Activated effector memory CD4-positive, alpha-beta T cell treated with Interleukin-2 at 50 U/mL for 16 hours (primary cell): Measurements from ENCODE around the gene AQP5.
"Not testable (repeated sequence)": the region's sequence is repeated elsewhere in the genome, so short reads cannot be mapped to it uniquely, and the experiment has no call there.

Experiments used
- DNase-seq: peaks from one replicate; pipeline ENCODE4 v3.0.0-alpha.2; 2020

AQP5 gene

DNA sequence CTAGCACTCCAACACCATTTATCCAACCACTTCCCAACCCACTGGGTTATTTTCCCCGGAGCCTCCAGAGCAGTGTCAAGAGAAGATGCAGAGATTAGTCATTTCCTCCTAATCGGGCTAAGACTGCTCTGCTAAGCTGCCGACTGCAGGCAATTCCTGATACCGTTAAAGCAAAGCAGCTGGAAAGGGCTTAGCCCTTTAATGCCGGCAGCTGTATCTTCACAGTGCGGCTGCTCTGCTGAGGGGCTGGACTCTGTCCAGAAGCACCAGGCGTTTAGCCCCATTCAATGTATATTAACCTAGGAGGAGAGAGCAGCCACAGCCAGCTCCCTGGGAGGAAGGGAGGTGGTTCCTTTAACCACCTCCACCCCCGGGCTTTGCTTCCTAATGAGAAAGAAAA is 22.2 kb downstream of the AQP5 start:
- DNase-seq: no peak

DNA sequence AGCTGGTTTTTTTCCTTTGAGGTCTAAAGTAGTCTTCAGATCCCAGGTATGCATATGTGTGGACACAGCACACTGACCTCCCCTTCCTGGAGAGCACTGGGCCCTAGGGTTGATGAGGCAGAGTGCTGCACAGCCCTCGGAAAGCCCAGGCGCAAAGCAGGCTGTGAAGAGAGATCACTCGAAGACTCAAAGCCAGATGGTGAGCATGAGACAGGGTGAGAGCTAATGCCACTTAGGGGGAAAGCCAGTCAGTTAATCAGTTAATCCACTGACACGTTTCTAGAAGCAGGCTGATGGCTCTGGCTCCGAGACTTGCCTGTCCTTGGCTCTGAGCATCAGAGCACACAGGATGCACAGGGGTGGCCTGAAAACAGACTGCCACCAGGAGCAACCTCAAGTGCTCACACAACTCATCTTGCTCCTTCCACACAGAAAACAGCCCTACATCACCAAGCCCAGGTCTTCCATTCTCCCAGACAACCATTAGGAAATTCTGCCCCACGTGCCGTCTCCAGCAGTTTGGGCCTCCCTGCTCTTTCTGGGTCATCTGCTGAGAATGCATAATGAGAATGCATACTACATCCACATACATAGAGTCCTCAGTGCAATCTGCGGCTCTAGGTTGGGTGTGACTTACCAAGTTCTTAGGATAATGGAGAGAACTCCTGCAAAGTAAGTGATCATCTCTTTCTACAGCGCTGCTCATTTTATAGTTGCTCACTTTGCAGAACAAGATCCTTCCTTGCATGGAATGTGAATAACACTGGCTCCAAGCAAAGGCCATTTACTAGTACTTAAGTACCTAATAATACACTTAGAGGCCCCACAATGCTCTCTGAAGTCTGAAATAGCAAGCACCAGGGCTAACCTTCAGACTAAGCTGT is 23.0 kb downstream of the AQP5 start:
- no peak for DNase-seq

DNA sequence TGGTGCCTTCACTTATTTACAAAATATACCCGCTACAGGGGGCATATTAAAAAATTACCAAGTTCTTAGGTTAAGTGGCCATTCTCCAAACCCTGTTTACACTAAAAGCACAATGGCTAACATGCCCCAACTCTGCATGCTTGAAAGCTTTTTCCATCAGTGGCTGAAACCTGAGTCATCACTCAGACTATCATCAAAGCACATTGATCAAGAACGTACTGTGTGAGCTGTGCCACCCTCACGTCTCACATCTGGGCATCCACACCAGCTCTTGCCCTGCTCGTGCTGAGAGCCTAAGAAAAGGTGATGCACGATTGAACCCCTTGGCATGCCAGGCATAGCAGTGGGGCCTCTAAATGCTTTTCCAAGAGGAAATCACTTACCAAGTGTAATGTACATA is 24.3 kb downstream of the AQP5 start:
- no peak for DNase-seq

DNA sequence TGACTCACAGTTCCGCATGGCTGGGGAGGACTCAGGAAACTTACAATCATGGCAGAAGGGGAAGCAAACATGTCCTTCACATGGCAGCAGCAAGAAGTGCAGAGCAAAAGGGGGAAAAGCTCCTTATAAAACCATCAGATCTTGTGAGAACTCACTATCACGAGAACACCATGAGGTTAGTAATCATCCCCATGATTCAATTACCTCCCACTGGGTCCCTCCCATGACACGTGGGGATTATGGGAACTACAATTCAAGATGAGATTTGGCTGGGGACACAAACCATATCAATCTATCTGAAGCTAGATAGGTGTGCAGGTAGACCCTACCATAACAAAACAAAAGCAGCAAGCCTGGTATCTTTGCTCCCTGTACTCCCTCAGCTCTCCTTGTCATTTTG is 24.8 kb downstream of the AQP5 start:
- DNase-seq: not testable (repeated sequence)

DNA sequence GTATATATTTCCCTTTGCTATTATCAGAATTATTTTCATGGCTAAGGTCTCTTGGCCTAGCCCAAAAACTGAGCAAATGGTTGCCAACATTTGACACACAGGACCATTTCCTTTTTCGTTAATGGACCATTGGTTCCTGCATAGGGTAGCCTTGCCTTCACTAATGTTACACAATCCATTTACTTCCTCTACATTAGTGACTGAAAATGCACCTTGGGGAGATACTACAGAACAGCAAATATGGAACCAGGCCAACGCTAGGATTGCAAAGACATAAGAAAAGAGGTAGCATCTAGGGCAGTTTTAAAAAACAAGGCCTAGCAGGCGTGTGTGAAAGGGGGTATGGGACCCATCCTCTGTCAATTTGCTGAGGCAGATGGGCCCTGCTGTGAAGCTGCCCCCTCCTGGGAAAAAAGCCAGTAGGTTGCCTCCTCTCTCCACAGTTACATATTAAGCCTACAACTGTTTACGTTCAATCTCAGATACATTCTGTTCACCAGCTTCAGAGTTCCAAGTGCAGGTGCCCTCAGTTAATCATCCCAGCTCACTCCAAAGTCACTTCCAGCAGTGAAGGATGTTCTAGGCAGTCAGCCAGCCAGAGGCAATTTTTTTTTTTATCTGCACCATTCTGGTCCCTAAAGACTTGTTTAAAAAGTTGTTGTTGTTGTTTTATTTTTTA is 26.1 kb downstream of the AQP5 start:
- no peak for DNase-seq

DNA sequence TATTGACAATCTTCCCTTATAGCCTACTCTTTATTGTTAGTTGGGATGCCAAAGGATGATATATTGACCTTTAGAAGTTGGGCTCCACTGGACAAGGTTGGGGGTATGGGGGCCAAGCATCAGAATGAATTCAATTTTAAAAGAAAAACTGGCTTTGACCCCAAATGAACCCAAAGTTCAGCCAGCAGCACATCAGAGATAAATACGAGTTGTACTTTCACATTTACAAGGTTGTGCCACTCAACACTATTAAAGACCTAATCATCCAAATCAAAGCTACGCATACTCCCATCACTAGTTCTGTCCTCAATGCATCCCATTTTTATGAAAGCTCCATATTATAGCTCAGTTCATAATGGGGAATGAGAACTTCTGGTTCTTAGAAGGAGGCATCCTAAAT is 27.7 kb downstream of the AQP5 start:
- DNase-seq: not testable (repeated sequence)

DNA sequence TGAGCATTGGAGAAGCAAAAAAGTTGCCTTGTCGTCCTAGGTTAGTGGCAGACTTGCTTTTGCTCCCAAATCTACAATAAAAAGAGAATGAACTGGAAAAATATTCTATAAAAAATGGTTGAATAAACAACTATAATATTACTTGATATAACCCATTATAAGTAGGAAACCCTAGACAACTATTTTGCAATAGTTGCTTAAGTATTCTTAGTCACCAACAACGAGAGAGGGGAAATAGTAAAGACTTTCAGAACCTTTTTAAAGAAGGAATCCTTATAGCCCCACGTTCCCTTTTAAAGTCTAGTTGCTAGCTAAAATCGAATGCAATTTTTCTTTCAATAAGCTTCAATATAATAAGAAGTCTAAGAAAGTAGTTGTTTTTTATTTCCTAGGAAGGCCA is 28.6 kb downstream of the AQP5 start:
- no peak for DNase-seq

DNA sequence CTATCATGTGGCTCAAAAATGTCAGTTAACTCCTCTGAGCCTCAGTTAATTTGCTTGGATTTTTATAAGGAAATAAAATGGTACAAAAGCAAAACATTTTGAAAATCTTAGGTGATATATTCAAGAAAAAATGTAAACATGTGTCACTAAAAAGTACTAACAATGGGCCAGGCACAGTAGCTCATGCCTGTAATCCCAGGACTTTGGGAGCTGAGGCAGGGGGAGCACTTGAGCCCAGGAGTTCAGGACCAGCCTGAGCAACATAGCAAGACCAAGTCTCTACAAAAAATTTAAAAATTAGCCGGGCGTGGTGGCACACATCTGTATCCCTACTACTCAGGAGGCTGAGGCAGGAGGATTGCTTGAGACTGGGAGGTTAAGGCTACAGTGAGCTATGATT is 36.8 kb downstream of the AQP5 start:
- DNase-seq: no peak

DNA sequence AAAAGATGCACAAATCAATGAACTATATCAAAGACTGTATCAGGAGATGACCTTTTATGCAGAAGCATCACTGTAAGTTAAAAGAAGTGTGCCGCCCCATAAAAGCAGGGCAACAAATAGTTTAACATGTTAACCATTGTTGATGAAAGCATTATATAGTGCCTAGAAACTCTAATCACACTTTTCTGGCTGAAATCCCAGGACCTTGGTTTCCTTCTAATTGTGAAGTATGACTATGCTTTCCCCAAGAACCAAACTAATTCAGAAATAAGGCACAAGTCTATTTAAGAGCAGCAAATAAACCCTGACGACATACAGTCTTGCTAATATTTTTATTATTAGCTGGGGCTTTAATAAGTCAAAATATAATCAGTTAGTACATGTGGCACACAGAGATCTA is 41.9 kb downstream of the AQP5 start:
- DNase-seq: no peak

DNA sequence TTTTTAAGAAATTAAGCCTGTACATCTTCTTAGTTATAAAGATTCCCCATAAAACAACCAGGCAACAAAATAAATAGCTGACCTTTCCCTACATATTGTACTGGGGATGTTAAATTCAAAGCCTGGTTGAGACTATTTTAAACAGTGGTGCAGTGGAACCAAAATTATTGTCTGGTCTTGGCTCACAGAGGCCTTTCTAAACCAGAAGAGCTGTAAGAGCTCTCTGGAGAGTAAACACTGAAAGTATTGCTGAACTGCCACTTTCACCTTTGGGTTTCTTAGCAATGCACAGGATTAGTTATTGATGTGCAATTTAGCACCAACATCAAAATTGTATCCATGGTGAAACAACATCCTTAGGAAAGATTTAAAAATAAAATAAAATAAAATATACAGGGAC is 43.0 kb downstream of the AQP5 start:
- no peak for DNase-seq

DNA sequence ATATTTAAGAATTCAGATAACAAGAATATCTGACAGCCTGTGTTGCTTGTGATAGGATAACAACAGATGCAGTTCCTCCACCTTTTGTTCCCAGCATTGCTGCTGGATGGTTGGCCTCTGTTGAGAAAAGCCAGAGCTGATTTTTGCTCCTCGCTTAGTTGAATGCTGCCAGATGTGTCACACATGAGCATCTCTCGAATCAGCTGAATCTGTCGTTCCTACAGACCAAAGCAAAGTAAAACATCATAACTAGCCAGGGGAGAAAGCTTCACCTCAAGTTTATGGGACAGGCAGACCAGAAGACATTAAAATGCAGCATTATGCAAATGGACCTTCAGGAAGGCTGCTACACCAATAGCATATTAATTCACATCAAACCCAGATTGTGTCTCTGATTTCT is 43.5 kb downstream of the AQP5 start:
- DNase-seq: no peak

DNA sequence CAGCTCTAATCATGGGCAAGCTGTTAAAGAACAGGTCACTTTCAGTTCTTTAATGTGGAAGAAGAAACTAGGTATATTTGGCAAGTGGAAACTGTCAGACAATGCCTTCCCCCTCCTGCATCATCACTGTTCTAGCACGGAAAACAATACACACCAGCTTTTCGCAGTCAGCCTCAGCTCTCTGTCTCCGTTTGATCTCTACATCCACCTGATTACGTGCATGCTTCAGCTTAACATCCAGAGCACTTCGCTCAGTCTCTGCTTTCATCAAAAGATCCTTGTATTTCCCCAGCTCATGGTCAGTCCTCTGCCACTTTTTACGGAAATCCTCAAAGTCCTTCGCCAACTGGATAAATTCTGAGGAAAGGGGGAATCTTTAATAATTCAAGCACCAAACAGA is 44.6 kb downstream of the AQP5 start:
- no peak for DNase-seq

DNA sequence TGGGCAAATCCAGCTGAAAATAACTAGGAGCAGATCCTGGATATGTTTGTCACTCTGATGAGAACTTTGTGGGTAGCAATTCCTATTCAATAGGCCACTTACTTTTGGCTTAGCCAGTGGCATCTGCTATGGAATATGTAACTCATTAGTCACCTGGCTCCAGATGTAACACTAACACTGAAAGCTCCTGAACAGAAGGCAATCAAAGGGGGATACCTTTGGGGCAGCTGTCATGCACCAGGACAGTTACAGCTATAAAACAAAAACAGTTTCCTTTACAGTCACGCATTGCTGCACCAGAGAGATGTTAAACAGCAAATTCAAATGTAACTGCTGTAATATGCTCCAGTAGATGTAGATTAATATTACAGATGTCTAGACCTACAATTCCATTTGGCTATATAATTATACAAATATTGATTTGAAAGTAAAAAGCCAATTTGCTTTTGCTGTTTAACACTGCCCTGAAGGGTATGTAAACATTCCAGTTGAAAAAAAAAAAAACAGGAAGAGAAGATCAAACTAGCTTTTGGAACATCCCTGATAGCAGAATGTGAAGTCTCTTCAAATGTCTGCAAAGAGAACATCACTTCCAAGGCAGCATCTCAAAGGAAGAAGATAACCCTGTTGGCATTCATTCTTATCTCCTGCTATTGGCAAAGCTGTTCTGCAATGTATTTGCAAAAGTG is 45.2 kb downstream of the AQP5 start:
- DNase-seq: no peak

DNA sequence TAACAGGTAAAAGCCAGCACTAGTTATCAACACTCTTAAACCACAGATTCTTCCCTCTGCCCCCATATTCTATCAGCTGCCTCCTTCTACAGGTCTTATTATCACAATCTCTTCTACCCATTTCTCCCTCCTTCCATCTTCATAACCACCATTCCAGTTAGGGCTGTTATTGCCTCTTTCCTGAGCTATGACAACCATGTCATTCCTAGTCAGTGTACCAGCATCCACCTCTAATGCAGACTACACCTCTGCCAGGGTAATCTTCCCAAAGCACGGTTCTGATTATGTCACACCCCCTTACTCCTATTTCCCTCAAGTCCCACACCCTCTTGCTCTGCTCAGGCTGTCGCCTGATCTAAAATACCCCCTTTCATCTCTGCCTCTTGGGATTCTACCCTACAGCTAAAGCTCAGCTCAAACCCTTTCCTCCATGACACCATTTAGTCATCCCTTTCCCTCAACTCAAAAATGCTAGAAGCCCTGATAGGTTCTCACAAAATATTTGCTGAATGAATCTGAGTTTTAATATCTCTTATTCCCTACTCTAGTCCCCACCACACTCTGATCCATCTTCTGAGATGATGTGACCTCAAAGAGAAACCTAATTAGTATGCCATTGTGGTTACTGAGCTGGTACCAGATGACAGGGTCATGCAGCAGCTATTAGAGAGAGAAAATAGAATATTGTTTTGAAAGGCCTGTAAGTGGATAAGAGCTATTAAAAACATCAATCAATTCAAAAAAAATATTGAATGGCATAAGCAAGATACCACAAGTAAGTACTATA is 51.9 kb downstream of the AQP5 start:
- no peak for DNase-seq

DNA sequence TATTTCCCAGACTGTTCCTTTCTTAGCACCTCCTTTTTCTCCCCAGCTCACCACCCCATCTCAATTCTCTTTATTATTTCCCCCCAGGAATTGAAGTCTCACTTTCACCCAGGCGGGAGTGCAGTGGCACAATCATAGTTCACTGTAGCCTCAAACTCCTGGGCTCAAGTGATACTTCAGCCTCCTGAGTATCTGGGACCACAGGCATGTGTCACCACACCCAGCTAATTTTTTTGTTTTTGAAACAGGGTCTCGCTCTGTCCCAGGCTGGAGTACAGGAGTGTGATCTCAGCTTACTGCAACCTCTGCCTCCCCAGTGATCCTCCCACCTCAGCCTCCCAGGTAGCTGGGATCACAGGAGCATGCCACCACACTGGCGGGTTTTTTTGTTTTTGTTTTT is 52.7 kb downstream of the AQP5 start:
- no peak for DNase-seq
